ENCODE measurements around the gene SNRK. TPM values are rescaled to one million over a fixed set of nuclear protein-coding genes. Genes with fewer than 3 reads are reported as not detected.

SNRK gene
- total RNA-seq, 1 experiment from 2014 or later: 7.3 TPM

- Histone ChIP-seq H3K9me3 (ENCODE audit: low read depth, low read length, poor library complexity, severe bottlenecking) (no peaks in the 10 kb centered on the region), H3K4me1 (ENCODE audit: insufficient read depth, low read length, poor library complexity, severe bottlenecking) (no peaks in the 10 kb centered on the region), H3K4me3 (ENCODE audit: low read depth, low read length, poor library complexity, severe bottlenecking) (no peak overlapping the region), H3K27me3 (replicated peaks; ENCODE audit: insufficient read depth, low read depth, low read length, poor library complexity) (no peaks in the 10 kb centered on the region), H3K27ac (ENCODE audit: low read depth, low read length, poor library complexity, severe bottlenecking) (no peak overlapping the region), H3K36me3 (ENCODE audit: insufficient read depth, low read length, poor library complexity, severe bottlenecking) (no peaks in the 10 kb centered on the region)
- intact Hi-C loops (cut with micrococcal nuclease; ENCODE audit: unreplicated experiment): no loop called here
- no peak for TF ChIP-seq EZH2 (IDR thresholded peaks at IDR 0.05; ENCODE audit: borderline replicate concordance, low read depth, low read length, poor library complexity, severe bottlenecking)
- no peak for TF ChIP-seq CTCF (conservative IDR thresholded peaks at IDR 0.05; ENCODE audit: low read depth, low read length)
- no TSS peak for BruUV-seq (replicated peaks)
- ChIA-PET CTCF (no interaction called here), POLR2A (ENCODE audit: low non-redundant PET) (no interaction called here)
- DNase-seq (ENCODE audit: low spot score): no peak
Observed at GRCh38 chr3:43388175-43388574, 101.8 kb downstream of the SNRK start.

DNA sequence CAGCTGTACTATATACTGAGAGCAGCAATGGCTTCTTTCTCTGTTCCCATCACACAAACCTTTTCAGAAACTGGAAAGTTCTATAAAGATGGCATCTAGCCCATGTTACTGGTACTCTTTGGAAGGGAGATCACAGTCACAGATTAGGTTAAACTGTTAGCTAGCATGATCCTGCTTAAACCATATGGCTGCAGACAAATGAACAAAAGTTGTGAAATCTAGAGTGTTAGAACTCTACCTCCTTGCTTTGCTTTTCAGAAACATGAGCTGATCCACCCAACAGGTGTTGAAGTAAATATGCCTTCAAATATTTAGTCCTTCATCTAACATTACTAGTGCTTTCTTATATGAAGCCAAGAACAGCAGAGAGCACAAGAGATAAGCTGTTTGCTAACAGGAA lies 102.6 kb downstream of the SNRK start:
- intact Hi-C loops (cut with micrococcal nuclease; ENCODE audit: unreplicated experiment): no loop called here
- no TSS peak for BruUV-seq (replicated peaks)
- Histone ChIP-seq H3K27me3 (replicated peaks; ENCODE audit: insufficient read depth, low read depth, low read length, poor library complexity) (no peaks in the 10 kb centered on the region), H3K27ac (ENCODE audit: low read depth, low read length, poor library complexity, severe bottlenecking) (no peak overlapping the region), H3K9me3 (ENCODE audit: low read depth, low read length, poor library complexity, severe bottlenecking) (no peaks in the 10 kb centered on the region), H3K36me3 (ENCODE audit: insufficient read depth, low read length, poor library complexity, severe bottlenecking) (no peaks in the 10 kb centered on the region), H3K4me3 (ENCODE audit: low read depth, low read length, poor library complexity, severe bottlenecking) (no peak overlapping the region), H3K4me1 (ENCODE audit: insufficient read depth, low read length, poor library complexity, severe bottlenecking) (no peaks in the 10 kb centered on the region)
- ChIA-PET CTCF (no interaction called here), POLR2A (ENCODE audit: low non-redundant PET) (no interaction called here)
- TF ChIP-seq EZH2 (IDR thresholded peaks at IDR 0.05; ENCODE audit: borderline replicate concordance, low read depth, low read length, poor library complexity, severe bottlenecking): no peak
- no peak for TF ChIP-seq CTCF (conservative IDR thresholded peaks at IDR 0.05; ENCODE audit: low read depth, low read length)
- DNase-seq (ENCODE audit: low spot score): no peak

DNA sequence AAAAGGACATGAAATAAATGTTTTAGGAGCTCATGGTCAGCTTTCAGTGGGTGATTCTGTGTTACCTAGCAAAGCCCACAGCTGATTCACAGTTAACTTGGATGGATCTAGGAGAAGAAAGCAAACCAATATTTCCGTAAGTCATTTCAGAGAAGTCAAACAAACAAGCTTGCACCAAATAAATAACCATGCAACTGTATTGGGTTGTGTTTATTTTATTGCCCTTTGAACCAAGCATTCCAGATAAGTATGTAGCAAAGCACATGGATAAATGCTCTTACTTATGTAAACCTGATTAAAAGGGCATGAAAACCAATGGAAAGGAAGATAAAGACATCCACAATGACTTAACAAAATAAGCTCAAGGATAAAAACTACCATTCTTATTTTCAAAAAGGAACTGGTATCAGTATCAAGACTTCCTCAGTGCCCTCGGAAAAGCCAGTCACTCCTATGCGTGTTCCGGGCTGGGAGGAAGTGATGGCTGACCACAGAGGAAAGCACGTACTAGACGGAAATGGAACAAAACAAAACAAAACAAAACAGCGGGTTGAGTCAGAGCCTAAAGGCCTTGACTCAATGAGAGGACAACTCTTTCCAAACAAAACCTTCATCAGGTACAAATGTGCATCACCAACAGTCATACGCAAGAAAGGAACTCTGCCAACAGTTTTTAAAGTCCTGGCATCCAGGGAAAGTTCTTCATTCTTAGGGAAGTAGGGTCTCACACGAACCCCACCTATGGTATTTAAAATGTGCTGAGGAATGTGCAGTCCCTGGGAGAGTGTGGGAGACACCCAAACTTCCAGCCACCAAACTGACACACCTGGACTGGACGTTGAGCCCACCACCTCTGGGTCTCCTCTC lies 103.3 kb downstream of the SNRK start:
- ChIA-PET POLR2A (ENCODE audit: low non-redundant PET) (no interaction called here), CTCF (no interaction called here)
- Histone ChIP-seq H3K36me3 (ENCODE audit: insufficient read depth, low read length, poor library complexity, severe bottlenecking) (no peaks in the 10 kb centered on the region), H3K27ac (ENCODE audit: low read depth, low read length, poor library complexity, severe bottlenecking) (no peak overlapping the region), H3K4me3 (ENCODE audit: low read depth, low read length, poor library complexity, severe bottlenecking) (no peak overlapping the region), H3K4me1 (ENCODE audit: insufficient read depth, low read length, poor library complexity, severe bottlenecking) (no peaks in the 10 kb centered on the region), H3K9me3 (ENCODE audit: low read depth, low read length, poor library complexity, severe bottlenecking) (no peaks in the 10 kb centered on the region), H3K27me3 (replicated peaks; ENCODE audit: insufficient read depth, low read depth, low read length, poor library complexity) (no peaks in the 10 kb centered on the region)
- intact Hi-C loops (cut with micrococcal nuclease; ENCODE audit: unreplicated experiment): no loop called here
- no TSS peak for BruUV-seq (replicated peaks)
- DNase-seq (ENCODE audit: low spot score): no peak
- TF ChIP-seq CTCF (conservative IDR thresholded peaks at IDR 0.05; ENCODE audit: low read depth, low read length) (no peak), EZH2 (IDR thresholded peaks at IDR 0.05; ENCODE audit: borderline replicate concordance, low read depth, low read length, poor library complexity, severe bottlenecking) (no peak)

Measured in A673 (cell line).